HG02588 (cell line): Measurements from ENCODE around the gene ZNF362.

Experiments used
- ATAC-seq: cut with Tn5 transposase; IDR thresholded peaks from one replicate; pipeline ENCODE4 v1.9.1; 2021; ENCODE audit warnings: mild to moderate bottlenecking, moderate library complexity; ENCODE audit not compliant: unreplicated experiment

Gene ZNF362

GRCh38 chr1:33341190-33341589 lies 84.9 kb downstream of the ZNF362 start:
- ATAC-seq = no peak

DNA sequence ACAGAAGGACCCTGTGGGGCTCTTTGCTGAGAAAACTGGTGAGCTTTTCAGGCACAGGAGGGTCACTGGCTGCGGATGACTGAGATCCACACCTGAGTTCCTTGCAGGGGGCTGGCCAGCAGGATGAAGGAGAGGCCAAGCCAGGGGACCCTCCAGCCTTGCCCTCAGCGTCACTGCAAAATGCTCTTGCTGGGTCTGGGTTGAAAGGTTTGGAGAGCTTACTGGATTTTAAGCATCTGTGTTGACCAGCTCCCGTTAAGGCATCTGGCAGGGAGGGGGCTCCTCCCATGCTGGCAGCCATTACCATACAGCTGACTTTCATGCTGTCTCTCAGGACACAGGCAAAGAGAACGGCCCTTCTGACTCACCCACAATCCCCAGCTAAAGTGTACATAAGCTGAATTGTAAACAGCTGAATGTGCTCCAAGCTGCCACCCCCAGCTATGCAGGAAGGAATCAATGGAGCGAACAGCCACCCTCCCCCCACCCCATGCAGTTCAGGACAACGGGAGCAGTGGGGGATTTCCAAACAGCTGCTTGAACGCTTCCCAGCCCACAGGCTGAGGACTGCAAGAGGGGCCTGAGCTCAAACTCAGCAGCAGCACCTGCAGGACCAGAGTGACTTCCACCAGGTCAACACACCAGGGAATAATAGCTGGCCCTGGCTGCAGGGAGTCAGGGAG lies 85.9 kb downstream of the ZNF362 start:
- no peak for ATAC-seq

- ATAC-seq = no peak
Observed at GRCh38 chr1:33343539-33343938, 87.2 kb downstream of the ZNF362 start.

DNA sequence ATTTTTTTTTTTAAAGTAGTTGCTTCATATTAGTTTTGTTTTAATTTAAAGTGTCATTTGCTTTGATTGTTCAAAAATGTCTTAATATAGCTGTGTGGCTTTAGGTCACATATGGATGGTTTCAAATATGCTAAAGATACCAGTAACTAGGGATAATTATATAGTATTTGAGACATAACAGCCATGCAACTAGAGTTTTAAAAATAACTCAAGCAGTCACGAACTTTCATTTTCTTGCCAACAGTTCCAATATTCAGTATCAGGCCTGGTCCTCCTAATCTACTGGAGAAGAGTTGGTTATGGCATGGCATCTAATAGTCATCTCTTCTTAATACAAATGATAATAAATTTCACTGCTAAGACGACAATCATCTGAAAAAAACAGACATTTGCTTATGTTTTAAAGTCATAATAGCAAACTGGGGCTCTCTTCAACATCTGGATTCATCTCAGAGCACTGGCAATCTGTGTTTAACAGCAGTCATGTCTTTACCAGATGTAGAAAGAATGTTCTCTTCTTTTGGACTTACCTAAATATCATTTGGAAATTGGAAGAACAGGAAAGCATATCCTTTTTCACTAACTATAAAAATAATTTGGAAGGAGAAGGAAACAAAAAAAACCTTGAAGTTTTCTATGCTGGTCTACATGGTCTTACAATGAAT lies 88.7 kb downstream of the ZNF362 start:
- ATAC-seq = no peak

- ATAC-seq = no peak
Observed at GRCh38 chr1:33346533-33346926, 90.2 kb downstream of the ZNF362 start.

DNA sequence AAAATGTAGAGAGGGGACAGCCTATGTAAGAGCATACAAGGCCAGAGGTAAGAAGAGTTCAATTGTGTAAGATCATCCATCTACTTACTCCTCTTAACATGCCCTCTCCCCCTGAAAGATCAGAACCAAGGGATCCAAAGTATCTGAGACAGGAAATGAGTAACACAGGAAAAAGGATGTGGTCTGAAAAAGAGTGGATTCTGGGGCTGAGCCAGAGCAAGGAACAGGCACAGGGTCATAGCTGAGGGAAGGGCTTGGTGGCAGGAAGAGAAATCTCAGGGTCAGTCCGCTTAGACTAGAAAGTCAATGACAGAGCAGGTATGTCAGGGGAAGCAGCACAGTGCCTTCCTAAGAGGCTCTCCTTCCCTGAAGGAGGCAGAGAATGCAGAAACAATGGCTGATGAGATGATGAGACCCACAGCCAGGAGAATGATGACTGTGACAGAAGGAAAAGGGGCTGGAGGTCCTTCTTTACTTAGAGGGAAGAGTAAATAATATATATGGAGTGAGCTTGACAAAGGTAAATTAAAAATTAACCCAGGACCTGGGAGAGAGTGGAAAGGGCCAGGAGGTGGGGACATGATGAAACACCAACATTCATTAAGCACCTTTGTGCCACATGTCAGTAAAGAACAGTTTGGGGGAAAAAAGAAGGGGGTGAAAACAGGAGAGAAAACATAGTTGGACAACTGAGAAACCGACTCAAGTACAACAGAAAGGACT lies 90.8 kb downstream of the ZNF362 start:
- ATAC-seq = no peak

- ATAC-seq = no peak
Observed at GRCh38 chr1:33347650-33347992, 91.3 kb downstream of the ZNF362 start.

DNA sequence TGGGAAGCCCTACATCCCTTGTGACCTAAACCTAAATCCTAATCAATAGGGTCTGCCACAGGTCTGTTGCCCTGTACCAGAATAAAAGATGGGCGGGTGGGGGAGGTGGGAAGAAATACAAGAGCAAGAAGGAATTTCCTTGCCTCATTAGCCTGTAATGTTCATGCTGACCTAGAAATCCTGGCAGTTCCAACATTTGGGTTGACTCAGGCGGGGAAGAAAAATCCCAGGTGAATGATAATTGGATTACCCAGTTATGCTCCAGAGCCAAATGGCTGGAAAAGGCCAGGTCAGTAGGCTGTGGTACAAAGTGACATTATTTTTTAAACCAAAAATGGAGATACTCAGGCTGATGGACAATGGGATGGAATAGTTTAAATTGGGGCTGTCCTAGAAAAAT lies 91.9 kb downstream of the ZNF362 start:
- no peak for ATAC-seq

- no peak for ATAC-seq
Observed at GRCh38 chr1:33348676-33349080, 92.4 kb downstream of the ZNF362 start.

GRCh38 chr1:33349081-33349759 lies 92.9 kb downstream of the ZNF362 start:
- ATAC-seq = peak; percentile 29

DNA sequence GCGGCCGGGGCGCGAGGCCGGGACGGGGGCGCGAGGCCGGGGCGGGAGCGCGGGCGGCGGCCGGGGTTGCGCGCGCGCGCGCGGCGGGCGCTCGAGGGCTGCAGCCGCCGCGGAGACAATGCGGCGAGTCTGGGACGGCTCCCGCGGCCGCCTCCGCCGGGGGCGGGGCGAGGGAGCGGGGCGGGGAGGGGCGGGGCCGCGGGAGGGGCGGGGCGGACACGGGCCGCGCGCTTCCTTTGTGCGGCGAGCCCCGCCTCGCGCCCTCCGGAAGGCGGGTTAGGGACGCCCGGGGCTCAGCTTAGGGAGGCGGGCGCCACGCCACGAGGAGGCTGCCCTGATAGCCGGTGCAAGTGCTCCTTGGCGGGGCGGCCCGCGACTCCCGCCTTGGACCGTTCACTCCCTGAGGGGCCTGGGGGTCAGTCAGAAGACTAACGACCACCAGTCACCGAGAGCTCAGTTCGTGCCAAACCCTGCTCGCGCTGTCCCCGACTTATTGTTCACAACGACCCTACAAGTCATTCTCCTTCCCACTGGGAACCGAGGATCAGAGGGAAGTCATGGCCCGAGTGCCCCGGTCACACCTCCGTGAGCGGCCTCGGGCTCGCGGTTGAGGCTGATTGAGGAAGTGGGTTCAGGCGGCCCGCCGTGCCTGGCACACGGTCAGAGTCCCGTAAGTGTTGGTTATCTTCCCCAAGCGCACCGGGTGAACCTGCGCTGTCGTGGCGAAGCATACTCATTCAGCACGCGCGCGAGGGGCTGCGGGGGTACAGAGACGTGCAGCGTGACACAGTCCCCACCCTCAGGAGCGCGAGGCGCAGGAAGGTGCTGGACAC lies 93.7 kb downstream of the ZNF362 start:
- ATAC-seq = peak; percentile 66
